Measurements from ENCODE around the gene ADORA1.

DNA sequence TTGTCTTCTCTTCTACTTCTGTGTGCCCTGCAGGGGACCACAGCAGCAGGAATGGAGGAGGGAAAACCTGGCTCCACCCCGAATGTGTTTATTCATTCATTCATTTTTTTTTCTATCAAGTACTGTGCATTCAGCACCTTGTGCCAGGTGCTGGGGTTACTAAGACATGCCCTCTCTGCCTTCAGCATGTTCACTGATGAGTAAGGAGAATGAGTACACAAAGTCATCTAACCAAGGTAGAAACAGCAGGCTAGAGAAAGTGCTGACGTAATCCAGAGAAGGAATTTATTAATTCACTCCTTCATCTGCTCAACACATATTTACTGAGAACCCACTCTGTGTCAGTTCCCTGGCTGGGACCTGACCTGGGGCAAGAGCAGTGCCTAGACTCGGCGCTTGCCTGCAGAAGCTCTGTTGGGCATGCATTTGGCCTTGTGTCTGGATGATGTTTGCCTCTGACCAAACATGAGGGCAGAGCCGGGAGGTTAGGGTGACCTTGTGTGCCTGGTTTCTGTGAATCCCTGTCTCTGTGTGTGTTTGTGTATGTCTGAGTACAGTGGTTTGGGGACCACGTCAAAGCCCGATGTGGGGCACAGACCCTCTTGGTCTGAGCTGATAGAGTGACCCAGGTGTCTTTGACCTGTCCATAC is 38.4 kb upstream of the ADORA1 start:
- TF ChIP-seq CEBPB (IDR thresholded peaks at IDR 0.05) = no peak
- no peak for TF ChIP-seq YY1 (IDR thresholded peaks at IDR 0.05; ENCODE audit: low read depth)
- no peak for TF ChIP-seq TEAD4 (IDR thresholded peaks at IDR 0.05)
- no peak for TF ChIP-seq NFIC (IDR thresholded peaks at IDR 0.05)
- no peak for TF ChIP-seq RAD21 (IDR thresholded peaks at IDR 0.05; ENCODE audit: low read depth)
- TF ChIP-seq CREB1 (IDR thresholded peaks at IDR 0.05; ENCODE audit: low read depth) = no peak

All from Ishikawa (cell line).